OCI-LY1 (cell line): Measurements from ENCODE around the gene SLX4IP.
A peak's percentile ranks its signal among the peaks of the same experiment; 100 is the strongest.

Experiments
- H2AFZ ChIP-seq: fragments of 200-600 bp; sonication (generic), shearing (Covaris generic); 2 replicates; pipeline ENCODE4 v1.6.0; 2014; ENCODE audit warnings: antibody characterized with exemption, mild to moderate bottlenecking, low read length
- H3F3A ChIP-seq: fragments of 200-600 bp; sonication (generic), shearing (Covaris generic); 2 replicates; pipeline ENCODE4 v1.6.0; 2014; ENCODE audit warnings: mild to moderate bottlenecking, antibody characterized with exemption, low read length, moderate library complexity; ENCODE audit not compliant: insufficient read depth
- H3K27ac ChIP-seq: fragments of 200-600 bp; sonication (generic); 2 replicates; pipeline ENCODE4 v1.5.1; 2014; ENCODE audit warnings: low read length, mixed run types, mild to moderate bottlenecking, low read depth; ENCODE audit not compliant: poor library complexity, severe bottlenecking
- H3K27me3 ChIP-seq: fragments of 200-600 bp; sonication (generic); 2 replicates; pipeline ENCODE4 v1.6.0; 2014; ENCODE audit warnings: antibody characterized with exemption, mild to moderate bottlenecking, low read length, moderate library complexity; ENCODE audit not compliant: insufficient read depth
- H3K36me3 ChIP-seq: fragments of 200-600 bp; sonication (generic); 2 replicates; pipeline ENCODE4 v1.6.1; 2014; ENCODE audit warnings: mild to moderate bottlenecking, antibody characterized with exemption, low read length, moderate library complexity, mixed read lengths; ENCODE audit not compliant: insufficient read depth
- H3K4me1 ChIP-seq: fragments of 200-600 bp; sonication (generic); 2 replicates; pipeline ENCODE4 v1.5.1; 2014; ENCODE audit warnings: mild to moderate bottlenecking, low read length, moderate library complexity; ENCODE audit not compliant: insufficient read depth, severe bottlenecking
- H3K4me2 ChIP-seq: fragments of 200-600 bp; sonication (generic), shearing (Covaris generic); 2 replicates; pipeline ENCODE4 v1.6.1; 2014; ENCODE audit warnings: low read length
- H3K4me3 ChIP-seq: fragments of 200-600 bp; sonication (generic); 2 replicates; pipeline ENCODE4 v1.5.1; 2014; ENCODE audit warnings: low read length, low read depth, mild to moderate bottlenecking, mixed read lengths; ENCODE audit not compliant: poor library complexity, severe bottlenecking
- H3K79me2 ChIP-seq: fragments of 200-600 bp; shearing (Covaris generic); 2 replicates; pipeline ENCODE4 v1.6.1; 2016; ENCODE audit warnings: mixed run types, low read length, mixed read lengths; ENCODE audit not compliant: insufficient read depth
- H3K9ac ChIP-seq: fragments of 200-600 bp; sonication (generic), shearing (Covaris generic); 2 replicates; pipeline ENCODE4 v1.6.1; 2014; ENCODE audit warnings: mild to moderate bottlenecking, low read length, mixed read lengths
- H3K9me2 ChIP-seq: fragments of 200-600 bp; sonication (generic), shearing (Covaris generic); 2 replicates; pipeline ENCODE4 v1.6.1; 2014; ENCODE audit warnings: low read depth, mild to moderate bottlenecking, low read length, mixed read lengths
- H3K9me3 ChIP-seq: fragments of 200-600 bp; shearing (Covaris generic); 2 replicates; pipeline ENCODE4 v1.6.1; 2014; ENCODE audit warnings: low read length, mixed read lengths
- H4K20me1 ChIP-seq: fragments of 200-600 bp; sonication (generic), shearing (Covaris generic); 2 replicates; pipeline ENCODE4 v1.6.0; 2016; ENCODE audit warnings: mild to moderate bottlenecking, low read length; ENCODE audit not compliant: insufficient read depth
- EZH2 ChIP-seq: fragments of 200-600 bp; sonication (generic), shearing (Covaris generic); IDR thresholded peaks from 2 replicates; pipeline ENCODE4 v1.8.0; 2017; ENCODE audit warnings: borderline replicate concordance, mixed run types, mild to moderate bottlenecking, antibody characterized with exemption, low read length, moderate library complexity, mixed read lengths
- TF ChIP-seq, protein P1 (sequence below): fragments of 200-600 bp; sonication (generic), shearing (Covaris generic); IDR thresholded peaks from 2 replicates; pipeline ENCODE4 v1.5.1; 2017; ENCODE audit warnings: mild to moderate bottlenecking, antibody characterized with exemption, low read length, moderate library complexity, mixed read lengths

The SLX4IP gene

DNA sequence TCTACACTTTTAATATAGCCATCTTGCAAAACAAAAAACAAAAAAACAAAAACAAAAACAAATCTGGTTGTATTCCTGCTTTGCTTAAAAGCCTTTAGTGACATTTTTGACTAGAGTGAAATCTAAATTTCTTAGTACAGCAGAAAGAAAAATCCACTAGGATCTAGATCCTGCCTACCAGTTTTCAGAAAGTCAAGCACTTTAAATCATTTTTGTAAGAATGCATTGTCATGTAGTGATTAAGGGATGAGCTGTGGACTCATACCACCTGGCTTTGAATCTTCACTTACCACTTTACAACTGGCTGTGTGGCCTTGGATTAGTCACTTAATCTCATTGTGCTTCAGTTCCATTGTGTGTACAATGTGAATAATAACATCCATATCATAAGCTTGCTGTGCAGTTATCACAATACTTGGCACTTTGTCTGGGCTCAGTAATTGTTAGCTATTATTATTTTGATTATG is 5.1 kb upstream of the SLX4IP start:
- Histone ChIP-seq H3K9ac (no peak overlapping the region), H2AFZ (no peak overlapping the region), H3K27me3 (no peaks in the 10 kb centered on the region), H3K79me2 (peaks cover 22% of the 10 kb centered on the region), H3K4me2 (no peak overlapping the region), H4K20me1 (no peaks in the 10 kb centered on the region), H3K4me3 (no peak overlapping the region), H3K36me3 (peaks cover 12% of the 10 kb centered on the region; the same call in 1 of the 2 replicates), H3K4me1 (peaks cover 29% of the 10 kb centered on the region), H3F3A (no peaks in the 10 kb centered on the region), H3K9me3 (no peaks in the 10 kb centered on the region), H3K9me2 (no peaks in the 10 kb centered on the region), H3K27ac (no peak overlapping the region)
- TF ChIP-seq, protein P1, sequence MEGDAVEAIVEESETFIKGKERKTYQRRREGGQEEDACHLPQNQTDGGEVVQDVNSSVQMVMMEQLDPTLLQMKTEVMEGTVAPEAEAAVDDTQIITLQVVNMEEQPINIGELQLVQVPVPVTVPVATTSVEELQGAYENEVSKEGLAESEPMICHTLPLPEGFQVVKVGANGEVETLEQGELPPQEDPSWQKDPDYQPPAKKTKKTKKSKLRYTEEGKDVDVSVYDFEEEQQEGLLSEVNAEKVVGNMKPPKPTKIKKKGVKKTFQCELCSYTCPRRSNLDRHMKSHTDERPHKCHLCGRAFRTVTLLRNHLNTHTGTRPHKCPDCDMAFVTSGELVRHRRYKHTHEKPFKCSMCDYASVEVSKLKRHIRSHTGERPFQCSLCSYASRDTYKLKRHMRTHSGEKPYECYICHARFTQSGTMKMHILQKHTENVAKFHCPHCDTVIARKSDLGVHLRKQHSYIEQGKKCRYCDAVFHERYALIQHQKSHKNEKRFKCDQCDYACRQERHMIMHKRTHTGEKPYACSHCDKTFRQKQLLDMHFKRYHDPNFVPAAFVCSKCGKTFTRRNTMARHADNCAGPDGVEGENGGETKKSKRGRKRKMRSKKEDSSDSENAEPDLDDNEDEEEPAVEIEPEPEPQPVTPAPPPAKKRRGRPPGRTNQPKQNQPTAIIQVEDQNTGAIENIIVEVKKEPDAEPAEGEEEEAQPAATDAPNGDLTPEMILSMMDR, result no peak
- TF ChIP-seq EZH2, result no peak

GRCh38 chr20:10430704-10431103 is 4.4 kb upstream of the SLX4IP start:
- Histone ChIP-seq H3F3A (no peaks in the 10 kb centered on the region), H3K9me2 (no peaks in the 10 kb centered on the region), H4K20me1 (no peaks in the 10 kb centered on the region), H3K36me3 (peaks cover 8% of the 10 kb centered on the region; the same call in 1 of the 2 replicates), H3K27me3 (no peaks in the 10 kb centered on the region), H3K27ac (no peak overlapping the region), H3K9ac (no peak overlapping the region), H3K79me2 (peaks cover 22% of the 10 kb centered on the region), H3K4me1 (peaks cover 33% of the 10 kb centered on the region), H3K4me2 (no peak overlapping the region), H3K4me3 (no peak overlapping the region), H3K9me3 (no peaks in the 10 kb centered on the region), H2AFZ (no peak overlapping the region)
- no peak for TF ChIP-seq EZH2
- TF ChIP-seq, protein P1, result no peak

DNA sequence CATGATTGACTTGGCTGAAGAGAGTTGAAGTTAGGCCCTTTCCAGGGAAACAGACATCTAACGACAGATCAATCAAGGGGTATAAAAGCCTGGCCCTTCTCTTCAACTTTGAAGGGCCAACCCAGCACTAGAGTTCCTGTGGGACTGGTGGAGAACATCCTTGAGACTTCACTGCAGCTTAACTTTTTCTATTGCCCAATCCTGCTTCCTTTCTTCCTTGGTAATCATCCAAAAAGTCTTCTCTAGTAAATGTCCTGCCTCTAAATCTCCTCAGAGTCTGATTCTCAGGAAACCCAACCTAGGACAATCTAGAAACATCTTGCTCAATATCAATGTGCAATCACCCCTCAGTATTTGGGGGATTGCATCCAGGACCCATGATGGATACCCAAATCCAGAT is 3.0 kb upstream of the SLX4IP start:
- Histone ChIP-seq H3F3A (no peaks in the 10 kb centered on the region), H2AFZ (no peak overlapping the region), H3K27me3 (no peaks in the 10 kb centered on the region), H3K4me2 (peak overlapping the region; percentile 10; the same call in 1 of the 2 replicates), H3K36me3 (no peaks in the 10 kb centered on the region), H3K27ac (peak overlapping the region; percentile 2), H3K4me1 (peaks cover 46% of the 10 kb centered on the region), H3K9me2 (no peaks in the 10 kb centered on the region), H4K20me1 (no peaks in the 10 kb centered on the region), H3K79me2 (peaks cover 34% of the 10 kb centered on the region), H3K4me3 (no peak overlapping the region), H3K9ac (no peak overlapping the region), H3K9me3 (no peaks in the 10 kb centered on the region)
- TF ChIP-seq, protein P1, result no peak
- TF ChIP-seq EZH2, result no peak
